ENCODE measurements around the gene SRSF6. TPM values are rescaled to one million over a fixed set of nuclear protein-coding genes. Genes with fewer than 3 reads are reported as not detected.
"Not testable (repeated sequence)": the region's sequence is repeated elsewhere in the genome, so short reads cannot be mapped to it uniquely, and the experiment has no call there.

Gene SRSF6
- total RNA-seq, 2 donors from 2014 or later = 128 to 158 TPM

- Mint-ChIP-seq H3K9me3 (peaks cover 0 to 5% of the 10 kb centered on the region in 2 donors), H3K4me1 (ENCODE audit: low read depth) (no peaks in the 10 kb centered on the region), H3K36me3 (ENCODE audit: insufficient read depth in 2 of 2) (peaks cover 0 to 2% of the 10 kb centered on the region in 2 donors), H3K4me3 (no peak overlapping the region), H3K27me3 (ENCODE audit: low read depth) (peaks cover 18% of the 10 kb centered on the region), H3K27ac (no peak overlapping the region)
- no peak for DNase-seq
- no peak for ATAC-seq (replicated peaks in 1 of 2)
Observed at GRCh38 chr20:43434565-43434964, 23.1 kb upstream of the SRSF6 start.

- no peak overlapping the region for H3K4me3 Mint-ChIP-seq
- peaks cover 0 to 5% of the 10 kb centered on the region in 2 donors for H3K9me3 Mint-ChIP-seq
- H3K36me3 Mint-ChIP-seq (ENCODE audit: insufficient read depth in 2 of 2) = peaks cover 0 to 2% of the 10 kb centered on the region in 2 donors
- ATAC-seq (replicated peaks in 1 of 2) = no peak
- no peak overlapping the region for H3K27ac Mint-ChIP-seq
- DNase-seq = no peak
- no peaks in the 10 kb centered on the region for H3K4me1 Mint-ChIP-seq (ENCODE audit: low read depth)
- H3K27me3 Mint-ChIP-seq (ENCODE audit: low read depth) = peaks cover 12% of the 10 kb centered on the region
Observed at GRCh38 chr20:43438578-43439316, 18.9 kb upstream of the SRSF6 start.

- Mint-ChIP-seq H3K4me1 (ENCODE audit: low read depth) (no peaks in the 10 kb centered on the region), H3K27ac (no peak overlapping the region), H3K27me3 (ENCODE audit: low read depth) (peaks cover 7% of the 10 kb centered on the region), H3K4me3 (no peak overlapping the region), H3K9me3 (peaks cover 0 to 5% of the 10 kb centered on the region in 2 donors), H3K36me3 (ENCODE audit: insufficient read depth in 2 of 2) (peaks cover 0 to 2% of the 10 kb centered on the region in 2 donors)
- ATAC-seq (replicated peaks in 1 of 2) (no peak), DNase-seq (no peak)
Observed at GRCh38 chr20:43440531-43440930, 17.2 kb upstream of the SRSF6 start.

- Mint-ChIP-seq H3K36me3 (ENCODE audit: insufficient read depth in 2 of 2) (peaks cover 0 to 2% of the 10 kb centered on the region in 2 donors), H3K27me3 (ENCODE audit: low read depth) (peaks cover 7% of the 10 kb centered on the region), H3K9me3 (peaks cover 0 to 5% of the 10 kb centered on the region in 2 donors), H3K27ac (no peak overlapping the region), H3K4me3 (no peak overlapping the region), H3K4me1 (ENCODE audit: low read depth) (no peaks in the 10 kb centered on the region)
- DNase-seq = no peak
- ATAC-seq (replicated peaks in 1 of 2) = no peak
Observed at GRCh38 chr20:43442282-43442880, 15.3 kb upstream of the SRSF6 start.

GRCh38 chr20:43444107-43444506 lies 13.6 kb upstream of the SRSF6 start:
- Mint-ChIP-seq H3K36me3 (ENCODE audit: insufficient read depth in 2 of 2) (peaks cover 0 to 1% of the 10 kb centered on the region in 2 donors), H3K27ac (no peak overlapping the region), H3K4me3 (no peak overlapping the region), H3K9me3 (peaks cover 0 to 2% of the 10 kb centered on the region in 2 donors), H3K27me3 (ENCODE audit: low read depth) (peaks cover 18% of the 10 kb centered on the region), H3K4me1 (ENCODE audit: low read depth) (peaks cover 6% of the 10 kb centered on the region)
- DNase-seq (no peak), ATAC-seq (replicated peaks in 1 of 2) (no peak)

GRCh38 chr20:43446361-43446879 lies 11.3 kb upstream of the SRSF6 start:
- H3K27me3 Mint-ChIP-seq (ENCODE audit: low read depth) = peaks cover 28% of the 10 kb centered on the region

GRCh38 chr20:43448431-43448747 lies 9.3 kb upstream of the SRSF6 start:
- DNase-seq; H3K4me3 Mint-ChIP-seq; ATAC-seq (replicated peaks in 1 of 2); H3K27ac Mint-ChIP-seq; H3K4me1 Mint-ChIP-seq (ENCODE audit: low read depth); H3K9me3 Mint-ChIP-seq; H3K36me3 Mint-ChIP-seq (ENCODE audit: insufficient read depth in 2 of 2): not testable (repeated sequence)
- peaks cover 25% of the 10 kb centered on the region for H3K27me3 Mint-ChIP-seq (ENCODE audit: low read depth)

More at GRCh38 chr20:43446361-43446879, 11.3 kb upstream of the SRSF6 start:
- Mint-ChIP-seq H3K4me1 (ENCODE audit: low read depth) (peaks cover 6% of the 10 kb centered on the region), H3K27ac (no peak overlapping the region), H3K9me3 (no peaks in the 10 kb centered on the region), H3K4me3 (no peak overlapping the region), H3K36me3 (ENCODE audit: insufficient read depth in 2 of 2) (no peaks in the 10 kb centered on the region)
- ATAC-seq (replicated peaks in 1 of 2) = no peak
- DNase-seq = no peak

- Mint-ChIP-seq H3K4me1 (ENCODE audit: low read depth) (peaks cover 6% of the 10 kb centered on the region), H3K27me3 (ENCODE audit: low read depth) (peaks cover 25% of the 10 kb centered on the region), H3K27ac (no peak overlapping the region), H3K9me3 (no peaks in the 10 kb centered on the region), H3K4me3 (no peak overlapping the region), H3K36me3 (ENCODE audit: insufficient read depth in 2 of 2) (no peaks in the 10 kb centered on the region)
- ATAC-seq (replicated peaks in 1 of 2) (peak; percentile 57 to 66), DNase-seq (peak; percentile 34 to 51)
Observed at GRCh38 chr20:43448748-43449535, 8.8 kb upstream of the SRSF6 start.

GRCh38 chr20:43450841-43451799 lies 6.6 kb upstream of the SRSF6 start:
- no peaks in the 10 kb centered on the region for H3K36me3 Mint-ChIP-seq (ENCODE audit: insufficient read depth in 2 of 2)
- no peaks in the 10 kb centered on the region for H3K9me3 Mint-ChIP-seq
- ATAC-seq (replicated peaks in 1 of 2) (no peak), DNase-seq (no peak)
- H3K27me3 Mint-ChIP-seq (ENCODE audit: low read depth) = peaks cover 31% of the 10 kb centered on the region
- H3K4me1 Mint-ChIP-seq (ENCODE audit: low read depth) = peaks cover 6% of the 10 kb centered on the region
- H3K4me3 Mint-ChIP-seq = no peak overlapping the region
- no peak overlapping the region for H3K27ac Mint-ChIP-seq

GRCh38 chr20:43452404-43453126 lies 5.1 kb upstream of the SRSF6 start:
- Mint-ChIP-seq H3K27me3 (ENCODE audit: low read depth) (peaks cover 31% of the 10 kb centered on the region), H3K4me1 (ENCODE audit: low read depth) (peaks cover 13% of the 10 kb centered on the region), H3K4me3 (no peak overlapping the region), H3K36me3 (ENCODE audit: insufficient read depth in 2 of 2) (peaks cover 0 to 2% of the 10 kb centered on the region in 2 donors), H3K27ac (no peak overlapping the region), H3K9me3 (no peaks in the 10 kb centered on the region)
- DNase-seq = no peak
- ATAC-seq (replicated peaks in 1 of 2) = no peak

GRCh38 chr20:43456252-43456651 lies 1.4 kb upstream of the SRSF6 start:
- Mint-ChIP-seq H3K27me3 (ENCODE audit: low read depth) (peaks cover 11% of the 10 kb centered on the region), H3K36me3 (ENCODE audit: insufficient read depth in 2 of 2) (peaks cover 15 to 22% of the 10 kb centered on the region in 2 donors), H3K4me1 (ENCODE audit: low read depth) (peaks cover 27% of the 10 kb centered on the region), H3K4me3 (peak overlapping the region; percentile 89 to 98)
- H3K27ac Mint-ChIP-seq; H3K9me3 Mint-ChIP-seq; DNase-seq; ATAC-seq (replicated peaks in 1 of 2): not testable (repeated sequence)

Data from activated T-cell treated with anti-CD3 and anti-CD28 coated beads, Interleukin-2, amount 50 U/mL, for 72 hours (primary cell).